Activated CD4-positive, alpha-beta T cell treated with anti-CD3 and anti-CD28 coated beads, Interleukin-2, Interleukin-4, amounts not matched to agents 100 ng/mL and 50 ng/mL, durations not matched to agents 16 hours and 8 hours (primary cell): ENCODE measurements around the gene SUZ12.
"Not testable (repeated sequence)": the region's sequence is repeated elsewhere in the genome, so short reads cannot be mapped to it uniquely, and the experiment has no call there.

Experiments used
- DNase-seq: peaks from one replicate; pipeline ENCODE4 v3.0.0-alpha.2; 2020; ENCODE audit warnings: low spot score

The SUZ12 gene

DNA sequence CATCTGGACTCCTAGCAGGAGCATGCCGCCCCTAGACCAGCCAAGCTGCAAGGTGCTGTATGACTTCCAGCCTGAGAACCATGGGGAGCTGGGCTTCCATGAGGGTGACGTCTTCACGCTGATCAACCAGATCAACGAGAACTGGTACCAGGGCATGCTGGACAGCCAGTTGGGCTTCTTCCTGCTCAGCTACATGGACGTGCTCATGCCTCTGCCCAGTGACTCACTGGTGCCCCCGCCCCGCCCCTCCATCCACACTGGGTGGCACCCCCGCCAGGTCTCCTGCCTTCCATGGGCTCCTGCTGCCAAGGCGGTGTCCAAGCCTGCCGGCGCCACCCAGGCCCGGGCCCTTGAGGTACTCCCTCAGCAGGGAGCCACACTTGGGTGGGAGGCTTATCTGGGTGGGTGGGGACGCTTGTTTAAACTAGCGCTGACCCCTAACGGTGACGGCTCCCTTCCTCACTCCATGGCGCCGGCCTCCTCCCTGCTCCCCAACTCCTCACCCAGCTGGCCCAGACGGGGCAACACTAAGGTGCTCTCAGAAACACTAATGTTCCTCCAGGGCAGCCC, 104.6 kb downstream of the SUZ12 start:
- DNase-seq = not testable (repeated sequence)

DNA sequence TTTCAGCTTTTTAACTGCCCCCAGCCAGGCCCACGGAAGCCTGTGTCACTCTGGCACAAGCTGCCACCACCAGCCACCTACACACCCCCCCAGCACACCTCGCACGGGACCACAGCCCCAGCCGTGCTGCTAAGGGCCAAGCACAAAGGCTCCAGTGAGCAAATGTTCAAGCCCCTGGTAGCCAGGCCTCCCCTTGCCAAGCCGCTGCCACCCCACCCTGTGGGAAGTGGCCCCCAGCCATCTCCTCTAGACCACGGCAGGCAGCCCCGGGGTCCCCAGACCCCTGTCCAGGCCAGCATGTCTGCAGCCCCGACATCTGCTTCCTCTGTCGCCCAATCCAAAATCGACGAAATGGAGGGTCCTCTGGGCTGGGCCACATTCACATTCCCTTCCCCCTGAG, 105.5 kb downstream of the SUZ12 start:
- not testable (repeated sequence) for DNase-seq

DNA sequence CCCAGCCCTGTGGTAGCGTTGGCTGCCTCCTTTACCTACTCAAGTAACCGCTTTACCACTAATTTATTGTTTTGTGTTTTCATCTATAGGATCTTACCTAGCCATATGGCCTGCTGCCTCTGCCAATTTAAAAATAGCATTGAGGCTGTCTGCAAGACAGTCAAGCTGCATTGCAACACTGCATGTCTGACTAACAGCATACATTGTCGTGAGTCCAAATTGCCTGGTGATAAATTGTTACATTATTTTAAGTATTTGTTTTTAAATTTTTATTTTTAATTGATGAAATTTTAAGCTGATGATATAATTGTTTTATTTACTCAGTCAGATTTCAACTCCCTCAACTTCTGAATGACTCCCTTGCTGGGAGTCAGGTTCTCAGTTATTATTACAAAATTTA, 108.8 kb downstream of the SUZ12 start:
- DNase-seq = not testable (repeated sequence)

DNA sequence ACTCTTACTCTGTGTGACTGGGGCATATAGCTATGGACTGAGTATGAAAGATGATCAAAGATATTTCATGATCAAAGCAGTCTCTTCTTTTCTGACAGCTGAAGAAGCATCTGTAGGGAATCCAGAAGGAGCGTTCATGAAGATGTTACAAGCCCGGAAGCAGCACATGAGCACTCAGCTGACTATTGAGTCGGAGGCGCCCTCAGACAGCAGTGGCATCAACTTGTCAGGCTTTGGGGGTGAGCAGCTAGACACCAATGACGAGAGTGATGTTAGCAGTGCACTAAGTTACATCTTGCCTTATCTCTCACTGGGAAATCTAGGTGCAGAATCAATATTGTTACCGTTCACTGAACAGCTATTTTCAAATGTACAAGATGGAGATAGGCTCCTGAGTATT, 110.9 kb downstream of the SUZ12 start:
- DNase-seq = not testable (repeated sequence)
